PC-3 (cell line): ENCODE measurements around the gene PRKCG.

Source experiments
- EZH2 ChIP-seq: fragments of 300-600 bp; sonication (generic); IDR thresholded peaks from one replicate; pipeline ENCODE4 v1.6.1; 2017; ENCODE audit warnings: antibody characterized with exemption, mild to moderate bottlenecking, low read length; ENCODE audit not compliant: unreplicated experiment
- EZH2phosphoT487 ChIP-seq: fragments of 300-600 bp; sonication (generic); IDR thresholded peaks from 2 replicates; pipeline ENCODE4 v1.6.1; 2018; ENCODE audit warnings: mild to moderate bottlenecking, antibody characterized with exemption, low read length, borderline replicate concordance
- TF ChIP-seq, protein P1 (sequence below): fragments of 300-600 bp; sonication (generic); conservative IDR thresholded peaks from 2 replicates; pipeline ENCODE4 v1.5.1; 2017; ENCODE audit warnings: antibody characterized with exemption, low read depth, mild to moderate bottlenecking, low read length

GRCh38 chr19:53947624-53948023 is 65.6 kb downstream of the PRKCG start:
- TF ChIP-seq, protein P1, sequence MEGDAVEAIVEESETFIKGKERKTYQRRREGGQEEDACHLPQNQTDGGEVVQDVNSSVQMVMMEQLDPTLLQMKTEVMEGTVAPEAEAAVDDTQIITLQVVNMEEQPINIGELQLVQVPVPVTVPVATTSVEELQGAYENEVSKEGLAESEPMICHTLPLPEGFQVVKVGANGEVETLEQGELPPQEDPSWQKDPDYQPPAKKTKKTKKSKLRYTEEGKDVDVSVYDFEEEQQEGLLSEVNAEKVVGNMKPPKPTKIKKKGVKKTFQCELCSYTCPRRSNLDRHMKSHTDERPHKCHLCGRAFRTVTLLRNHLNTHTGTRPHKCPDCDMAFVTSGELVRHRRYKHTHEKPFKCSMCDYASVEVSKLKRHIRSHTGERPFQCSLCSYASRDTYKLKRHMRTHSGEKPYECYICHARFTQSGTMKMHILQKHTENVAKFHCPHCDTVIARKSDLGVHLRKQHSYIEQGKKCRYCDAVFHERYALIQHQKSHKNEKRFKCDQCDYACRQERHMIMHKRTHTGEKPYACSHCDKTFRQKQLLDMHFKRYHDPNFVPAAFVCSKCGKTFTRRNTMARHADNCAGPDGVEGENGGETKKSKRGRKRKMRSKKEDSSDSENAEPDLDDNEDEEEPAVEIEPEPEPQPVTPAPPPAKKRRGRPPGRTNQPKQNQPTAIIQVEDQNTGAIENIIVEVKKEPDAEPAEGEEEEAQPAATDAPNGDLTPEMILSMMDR: peak; percentile 48
- no peak for TF ChIP-seq EZH2phosphoT487
- no peak for TF ChIP-seq EZH2
